ENCODE results near the gene ATP6V0B. TPM values are rescaled to one million over a fixed set of nuclear protein-coding genes. Genes with fewer than 3 reads are reported as not detected.
A peak's percentile ranks its signal among the peaks of the same experiment; 100 is the strongest.

Gene ATP6V0B
- total and polyA plus RNA-seq, 9 of the 15 experiments (the other 6 are each of a cell fraction or from before 2014, with no cell fraction given): 137 to 328 (median 220) TPM

DNA sequence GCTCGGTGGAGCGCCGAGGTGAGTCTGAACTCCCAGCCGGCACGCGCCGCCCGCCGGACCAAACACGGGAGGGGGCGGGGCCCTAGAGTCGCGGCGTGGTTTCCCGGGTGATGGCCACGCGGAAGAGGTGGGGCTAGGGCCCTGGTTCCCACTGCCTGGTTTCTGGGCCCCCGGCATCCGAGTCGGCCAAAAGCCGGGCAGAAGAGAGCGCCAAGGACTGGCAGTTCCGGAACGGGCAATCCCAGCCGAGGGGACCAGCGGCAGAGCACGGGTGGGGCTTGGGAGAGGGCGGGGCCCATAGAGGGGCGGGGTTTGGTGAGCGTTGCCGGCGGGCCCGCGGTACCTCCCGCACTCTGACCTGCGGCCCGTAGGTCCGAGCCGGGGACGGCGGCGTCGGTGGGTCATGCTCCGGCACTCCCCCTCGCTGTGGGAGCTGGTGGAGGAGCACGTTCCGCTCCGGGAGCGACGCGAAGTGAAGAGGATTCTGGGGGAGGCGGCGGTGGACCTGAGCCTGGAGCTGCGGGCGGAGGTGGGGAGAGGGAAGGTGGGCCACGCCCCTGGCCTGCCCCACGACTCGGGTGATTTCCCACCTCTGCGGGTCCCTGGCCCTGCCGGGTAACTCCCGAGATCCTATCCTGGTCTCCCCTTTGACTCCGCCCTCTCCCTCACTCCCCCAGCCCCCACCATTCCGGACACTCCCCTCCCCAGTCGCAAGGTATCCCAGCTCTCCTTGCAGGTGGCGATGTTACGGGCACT, 16.9 kb downstream of the ATP6V0B start, which contains the start of gene CCDC24 (continued):
- TF ChIP-seq MITF (IDR thresholded peaks at IDR 0.05): no peak
- peak; percentile 40 for TF ChIP-seq PHF20 (IDR thresholded peaks at IDR 0.05; ENCODE audit: partially characterized antibody)
- no peak for TF ChIP-seq FOS (IDR thresholded peaks at IDR 0.05; ENCODE audit: extremely low read depth, insufficient read length)
- no peak for TF ChIP-seq ZNF444 (CRISPR knock-in tag; IDR thresholded peaks at IDR 0.05)
- TF ChIP-seq AFF1 (IDR thresholded peaks at IDR 0.05; ENCODE audit: low read depth in 1 of 2, partially characterized antibody in 2 of 2): no peak
- TF ChIP-seq LCOR (CRISPR knock-in tag; IDR thresholded peaks at IDR 0.05): peak; percentile 18; the same call in 1 of the 2 replicates
- TF ChIP-seq FOSL1 (tag; conservative IDR thresholded peaks at IDR 0.05): 0 out of 2 replicates have a peak, but pooled peaks have one; percentile 18
- TF ChIP-seq TAF9B (IDR thresholded peaks at IDR 0.05; ENCODE audit: partially characterized antibody): no peak
- TF ChIP-seq ETV1 (tag; conservative IDR thresholded peaks at IDR 0.05; ENCODE audit: low read depth): no peak
- TF ChIP-seq MNT (conservative IDR thresholded peaks at IDR 0.05): peak; percentile 98 to 99
- TF ChIP-seq ETS1 (conservative IDR thresholded peaks at IDR 0.05; ENCODE audit: control insufficient read depth, low read depth, low read length): peak; percentile 77; the same call in 1 of the 2 replicates
- peak; percentile 24 for TF ChIP-seq SIRT6 (IDR thresholded peaks at IDR 0.05; ENCODE audit: low read depth, low read length)
- TF ChIP-seq NBN (IDR thresholded peaks at IDR 0.05; ENCODE audit: low read depth): no peak
- TF ChIP-seq, protein P1, sequence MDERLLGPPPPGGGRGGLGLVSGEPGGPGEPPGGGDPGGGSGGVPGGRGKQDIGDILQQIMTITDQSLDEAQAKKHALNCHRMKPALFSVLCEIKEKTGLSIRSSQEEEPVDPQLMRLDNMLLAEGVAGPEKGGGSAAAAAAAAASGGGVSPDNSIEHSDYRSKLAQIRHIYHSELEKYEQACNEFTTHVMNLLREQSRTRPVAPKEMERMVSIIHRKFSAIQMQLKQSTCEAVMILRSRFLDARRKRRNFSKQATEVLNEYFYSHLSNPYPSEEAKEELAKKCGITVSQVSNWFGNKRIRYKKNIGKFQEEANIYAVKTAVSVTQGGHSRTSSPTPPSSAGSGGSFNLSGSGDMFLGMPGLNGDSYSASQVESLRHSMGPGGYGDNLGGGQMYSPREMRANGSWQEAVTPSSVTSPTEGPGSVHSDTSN (CRISPR knock-in tag; IDR thresholded peaks at IDR 0.05; ENCODE audit: low read depth): no peak
- TF ChIP-seq, protein P1 (tag; conservative IDR thresholded peaks at IDR 0.05; ENCODE audit: low read depth): no peak
- TF ChIP-seq BHLHE40 (IDR thresholded peaks at IDR 0.05; ENCODE audit: low read length): peak; percentile 97

All from K562 (cell line).